HG02852 (cell line): ENCODE data around the gene CHRNA3.
A peak's percentile ranks its signal among the peaks of the same experiment; 100 is the strongest.
"Not testable (repeated sequence)": the region's sequence is repeated elsewhere in the genome, so short reads cannot be mapped to it uniquely, and the experiment has no call there.

Experiments
- ATAC-seq: cut with Tn5 transposase; IDR thresholded peaks from one replicate; pipeline ENCODE4 v1.9.1; 2021; ENCODE audit warnings: mild to moderate bottlenecking, moderate library complexity; ENCODE audit not compliant: unreplicated experiment

The CHRNA3 gene

DNA sequence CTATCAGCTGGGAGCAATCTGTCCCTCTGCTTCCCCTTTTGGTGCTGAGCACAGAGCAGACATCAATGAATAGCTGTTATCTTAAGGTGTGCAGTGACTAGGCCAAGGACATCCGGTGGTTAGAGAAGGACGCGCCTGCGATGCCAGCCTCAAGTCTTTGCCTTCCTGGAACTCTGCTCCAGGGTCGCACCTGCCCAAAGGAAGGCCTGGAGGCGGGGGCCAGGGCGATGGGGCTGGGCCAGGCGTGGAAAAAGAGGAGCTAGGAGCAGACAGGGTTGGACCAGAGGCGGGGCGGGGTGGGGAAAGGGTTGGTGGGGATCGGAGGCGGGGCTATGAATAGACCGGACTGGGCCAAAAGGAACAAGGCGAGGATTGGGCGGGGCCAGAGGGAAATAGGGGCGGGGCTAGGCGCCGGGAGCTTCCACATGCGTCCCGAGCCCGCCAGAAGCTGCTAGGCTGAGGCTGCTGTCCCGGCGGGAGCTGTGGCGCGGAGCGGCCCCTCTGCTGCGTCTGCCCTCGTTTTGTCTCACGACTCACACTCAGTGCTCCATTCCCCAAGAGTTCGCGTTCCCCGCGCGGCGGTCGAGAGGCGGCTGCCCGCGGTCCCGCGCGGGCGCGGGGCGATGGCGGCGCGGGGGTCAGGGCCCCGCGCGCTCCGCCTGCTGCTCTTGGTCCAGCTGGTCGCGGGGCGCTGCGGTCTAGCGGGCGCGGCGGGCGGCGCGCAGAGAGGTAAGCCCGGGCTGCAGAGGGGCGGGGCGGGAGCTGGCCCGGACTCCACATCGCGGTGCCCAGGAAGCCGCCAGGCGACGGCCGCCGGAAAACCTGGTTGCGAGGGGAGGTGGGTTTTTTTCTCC, 55.5 kb downstream of the CHRNA3 start, which contains the start of gene CHRNA5:
Gene CHRNA5, plus strand, starts transcription at position 424 of the 854 bp plus-strand sequence. Its CDS starts 200 bp downstream, at position 624.
- ATAC-seq, result peak; percentile 84

DNA sequence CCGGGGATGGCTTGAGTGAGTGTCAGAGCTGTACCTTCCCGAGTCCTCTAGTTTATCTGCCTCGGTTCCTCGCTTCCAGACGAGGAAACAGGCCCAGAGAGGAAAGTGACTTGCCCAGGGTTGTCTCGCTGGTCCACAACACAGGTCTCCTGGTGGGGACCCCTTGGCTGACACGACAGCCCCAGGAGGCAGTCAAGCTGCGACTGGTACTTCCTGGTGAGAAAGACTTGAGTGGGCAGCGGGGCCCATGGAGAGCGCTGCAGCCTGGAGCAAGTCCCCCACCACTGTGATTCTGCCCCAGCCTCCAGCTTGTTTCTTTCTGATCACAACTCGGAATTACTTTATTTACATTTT, 56.1 kb downstream of the CHRNA3 start:
- peak; percentile 12 for ATAC-seq

DNA sequence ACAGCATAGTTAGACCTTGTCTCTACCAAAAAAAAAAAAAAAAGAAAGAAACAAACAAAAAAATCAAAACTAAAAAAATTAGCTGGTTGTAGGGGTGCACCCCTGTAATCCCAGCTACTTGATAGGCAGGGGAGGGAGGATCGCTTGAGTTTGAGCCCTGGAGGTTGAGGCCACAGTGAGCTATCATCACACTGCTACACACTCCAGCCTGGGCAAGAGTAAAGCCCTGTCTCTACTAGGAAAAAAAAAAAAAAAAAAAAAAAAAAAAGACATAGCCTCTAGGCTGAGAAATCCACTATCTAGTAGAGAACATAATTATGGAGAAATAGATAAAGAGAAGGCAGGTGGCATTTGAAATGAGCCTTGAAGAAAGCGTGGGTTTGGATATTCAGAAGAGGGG, 57.7 kb downstream of the CHRNA3 start:
- ATAC-seq, result no peak

DNA sequence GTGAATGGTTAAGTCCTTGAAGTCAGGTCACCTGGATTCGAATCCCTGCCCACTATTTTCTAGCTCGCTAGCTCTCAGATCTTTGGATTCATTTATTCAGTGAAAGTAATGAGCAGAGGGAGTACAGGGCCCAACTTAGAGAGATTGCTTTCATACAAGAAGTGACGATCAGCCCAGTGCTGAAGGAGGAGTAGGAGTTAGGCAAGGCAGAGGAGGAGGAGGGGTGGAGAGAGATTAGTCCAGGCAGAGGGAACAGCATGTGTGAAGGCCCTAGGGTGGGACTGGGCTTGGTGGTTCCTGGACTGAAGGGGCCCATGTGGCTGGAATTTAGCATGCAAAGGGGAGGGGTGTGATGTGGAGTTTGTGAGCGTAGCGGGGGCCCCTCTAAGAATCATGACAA, 59.3 kb downstream of the CHRNA3 start:
- no peak for ATAC-seq

DNA sequence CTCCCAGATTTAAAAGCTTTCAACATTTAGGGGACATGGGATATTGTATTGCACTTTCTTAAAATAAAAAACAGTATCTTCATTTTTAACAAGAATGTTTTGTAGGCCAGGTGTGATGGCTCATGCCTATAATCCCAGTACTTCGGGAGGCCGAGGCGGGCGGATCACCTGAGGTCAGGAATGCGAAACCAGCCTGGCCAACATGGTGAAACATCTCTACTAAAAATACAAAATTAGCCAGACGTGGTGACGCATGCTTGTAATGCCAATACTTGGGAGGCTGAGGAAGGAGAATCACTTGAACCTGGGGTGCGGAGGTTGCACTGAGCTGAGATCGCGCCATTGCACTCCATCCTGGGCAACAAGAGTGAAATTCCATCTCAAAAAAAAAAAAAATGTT, 60.6 kb downstream of the CHRNA3 start:
- ATAC-seq, result not testable (repeated sequence)

DNA sequence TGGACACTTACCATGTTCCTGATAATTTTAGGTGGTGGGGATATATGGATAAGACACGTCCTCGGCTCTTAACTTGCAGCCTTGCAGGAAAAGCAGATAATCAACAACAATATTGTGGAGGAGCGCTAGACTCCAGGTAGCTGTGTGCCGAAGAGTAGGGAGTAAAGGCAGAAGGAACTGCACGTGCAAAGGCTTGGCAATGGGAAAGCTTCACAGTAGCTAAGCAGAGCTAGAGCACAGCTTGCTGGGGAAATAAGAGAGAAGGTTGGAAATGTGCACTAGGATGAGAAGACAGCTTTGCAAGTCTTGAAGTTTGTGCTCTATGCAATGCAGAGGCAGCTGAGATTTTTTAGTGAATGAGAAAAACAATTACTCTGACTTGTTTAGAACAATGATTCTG, 68.2 kb downstream of the CHRNA3 start:
- no peak for ATAC-seq

DNA sequence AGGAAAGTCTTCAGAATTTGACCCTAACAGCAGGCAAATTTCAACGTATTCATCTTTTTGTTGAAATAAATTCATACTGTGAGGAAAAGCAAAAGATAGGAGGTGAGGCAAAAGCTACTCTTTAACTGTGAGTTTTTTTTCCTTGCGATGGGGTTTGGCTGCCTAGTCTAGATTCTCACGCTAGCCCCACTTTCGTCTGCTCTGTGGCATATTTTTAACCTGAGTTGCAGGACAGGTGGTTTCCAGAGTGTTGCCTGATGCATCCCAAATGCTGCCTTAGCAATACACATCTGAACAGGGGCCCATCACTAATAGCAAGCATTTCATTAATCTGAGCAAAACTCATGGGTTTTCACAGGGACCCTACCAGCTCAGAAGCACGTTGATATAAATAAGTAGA, 68.9 kb downstream of the CHRNA3 start:
- no peak for ATAC-seq

DNA sequence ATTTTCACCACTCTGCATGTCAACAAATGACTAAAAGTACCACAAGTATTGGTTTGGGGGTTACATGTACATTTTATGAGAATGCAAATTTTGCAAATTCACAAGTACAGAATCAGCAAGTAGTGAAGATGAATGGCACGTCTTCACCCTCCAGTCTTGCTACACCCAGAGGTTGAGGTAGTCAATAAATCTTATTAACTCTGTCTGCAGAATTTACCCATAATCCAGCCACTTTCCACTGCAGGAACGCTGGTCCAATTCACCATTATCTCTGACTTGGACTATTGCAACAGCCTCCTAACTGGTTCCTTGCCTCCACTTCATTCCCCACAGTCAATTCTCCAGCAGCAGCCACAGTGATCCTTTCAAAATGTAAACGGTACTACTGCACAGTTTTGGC, 70.0 kb downstream of the CHRNA3 start:
- ATAC-seq, result no peak

DNA sequence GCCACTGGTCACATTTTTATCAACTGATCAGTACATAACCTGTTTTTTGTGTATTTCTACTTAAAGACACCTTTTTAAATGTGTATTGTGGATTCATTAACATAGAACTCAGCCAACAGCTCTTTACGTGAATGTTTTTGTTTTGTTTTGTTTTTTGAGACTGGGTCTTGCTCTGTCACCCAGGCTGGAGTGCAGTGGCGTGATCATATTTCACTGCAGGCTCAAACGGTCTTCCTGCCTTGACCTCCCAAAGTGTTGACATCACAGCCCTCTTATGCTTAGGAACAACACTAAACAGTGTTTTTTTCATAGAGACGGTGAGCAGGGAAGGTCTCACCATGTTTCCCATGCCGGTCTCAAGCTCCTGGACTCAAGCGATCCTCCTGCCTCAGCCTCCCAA, 70.6 kb downstream of the CHRNA3 start:
- no peak for ATAC-seq
